Measurements from ENCODE around the gene SPATA3.

SPATA3 gene

DNA sequence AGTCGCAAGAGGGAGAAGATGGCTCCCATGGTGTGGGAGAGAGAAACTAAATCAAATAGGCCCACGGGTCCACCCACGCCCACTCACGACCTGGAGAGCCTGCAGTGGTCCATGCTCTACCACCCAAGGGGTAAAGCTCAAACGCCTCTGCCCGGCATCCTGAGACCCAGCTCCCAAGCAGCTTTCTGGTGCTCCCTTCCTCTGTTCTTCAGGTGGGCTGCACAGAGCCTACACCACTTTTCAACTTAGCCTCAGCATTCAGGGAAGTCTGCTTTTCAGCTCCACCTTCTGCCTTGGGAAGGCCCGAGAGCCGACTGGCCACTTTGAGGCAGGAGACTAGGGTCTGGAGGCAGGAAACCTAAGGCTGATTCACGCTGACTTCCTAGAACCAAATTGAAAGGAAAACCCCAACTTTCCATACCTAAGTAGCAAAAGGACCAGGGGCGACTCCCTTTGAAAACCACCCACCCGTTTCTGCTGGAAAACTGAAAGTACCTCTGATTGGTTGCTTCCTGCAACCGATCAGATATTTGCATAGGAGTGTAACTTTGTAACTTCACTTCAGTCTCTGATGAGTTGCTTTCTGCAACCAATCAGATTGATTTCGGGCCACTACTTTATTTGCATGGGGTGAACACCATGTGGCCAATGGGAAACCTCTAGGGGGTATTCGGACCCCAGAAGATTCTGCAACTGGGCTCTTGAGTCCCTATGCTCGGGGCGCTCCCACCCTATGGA lies 26.8 kb upstream of the SPATA3 start:
- DNase-seq (ENCODE audit: low spot score), result no peak

- DNase-seq (ENCODE audit: low spot score), result no peak
These were observed 26.3 kb upstream of the SPATA3 start for GRCh38 chr2:230969659-230970015.

GRCh38 chr2:230972046-230972445 lies 23.9 kb upstream of the SPATA3 start:
- no peak for DNase-seq (ENCODE audit: low spot score)

DNA sequence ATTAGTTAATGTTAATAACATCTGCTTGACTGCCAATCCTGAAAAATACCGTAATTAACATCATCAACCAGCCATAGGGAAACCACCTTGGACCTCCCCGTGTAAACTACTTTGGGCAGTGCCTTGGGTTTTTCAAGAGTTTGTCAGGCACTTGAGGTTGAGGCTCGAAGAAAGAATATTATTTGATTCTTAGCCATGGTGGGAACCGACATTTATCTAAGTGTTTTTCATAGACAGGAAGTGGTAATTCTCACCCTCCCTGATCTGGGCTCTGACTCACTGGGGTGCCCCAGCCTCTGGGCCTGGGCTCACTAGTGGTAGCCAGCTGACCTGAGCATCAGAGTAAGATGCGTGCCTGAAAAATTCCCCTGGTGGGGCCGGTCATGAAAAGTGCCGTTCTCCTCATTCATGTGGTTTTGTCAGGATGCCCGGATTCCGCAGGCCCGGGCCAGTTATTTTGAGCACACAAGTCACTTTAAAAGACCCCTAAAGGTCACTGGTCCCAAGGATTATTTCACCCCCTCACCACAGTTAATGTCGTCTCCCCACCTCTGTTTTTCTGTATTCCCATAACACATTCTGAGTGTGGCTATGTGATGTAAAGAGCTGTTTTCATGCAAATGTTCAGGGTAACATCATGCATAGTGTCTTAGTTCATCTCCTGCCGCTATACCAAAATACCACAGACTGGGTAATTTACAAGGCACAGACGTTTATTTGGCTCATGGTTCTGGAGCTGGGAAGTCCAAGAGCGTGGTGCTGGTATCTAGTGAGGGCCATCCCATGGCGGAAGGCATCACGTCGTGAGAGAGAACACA lies 21.6 kb upstream of the SPATA3 start:
- no peak for DNase-seq (ENCODE audit: low spot score)

GRCh38 chr2:230975927-230976326 lies 20.0 kb upstream of the SPATA3 start:
- DNase-seq (ENCODE audit: low spot score), result no peak

DNA sequence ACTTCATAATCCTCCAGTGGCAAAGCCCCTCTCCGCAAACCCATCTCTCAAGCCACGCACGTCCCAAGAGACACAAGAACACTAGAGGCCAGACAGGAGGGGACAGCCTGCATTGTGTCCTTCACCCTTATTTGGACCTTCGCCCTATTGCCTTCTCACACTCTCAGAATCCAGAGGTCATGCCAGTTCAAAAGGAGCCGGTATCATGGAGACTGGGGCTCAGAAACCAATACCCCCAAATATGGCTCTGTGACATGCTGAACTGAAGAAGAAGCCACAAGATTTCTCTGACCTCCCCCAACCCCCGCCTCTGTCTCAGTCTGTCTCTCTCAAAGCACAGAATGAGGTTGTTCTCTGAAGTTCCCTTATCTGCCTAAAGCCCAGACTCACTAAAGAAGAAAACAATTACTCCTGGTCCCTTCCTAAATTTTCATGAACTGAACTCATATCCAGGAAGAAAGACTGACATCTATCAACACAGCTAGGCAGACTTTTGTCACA lies 19.2 kb upstream of the SPATA3 start:
- no peak for DNase-seq (ENCODE audit: low spot score)

GRCh38 chr2:230980468-230980867 lies 15.5 kb upstream of the SPATA3 start:
- no peak for DNase-seq (ENCODE audit: low spot score)

DNA sequence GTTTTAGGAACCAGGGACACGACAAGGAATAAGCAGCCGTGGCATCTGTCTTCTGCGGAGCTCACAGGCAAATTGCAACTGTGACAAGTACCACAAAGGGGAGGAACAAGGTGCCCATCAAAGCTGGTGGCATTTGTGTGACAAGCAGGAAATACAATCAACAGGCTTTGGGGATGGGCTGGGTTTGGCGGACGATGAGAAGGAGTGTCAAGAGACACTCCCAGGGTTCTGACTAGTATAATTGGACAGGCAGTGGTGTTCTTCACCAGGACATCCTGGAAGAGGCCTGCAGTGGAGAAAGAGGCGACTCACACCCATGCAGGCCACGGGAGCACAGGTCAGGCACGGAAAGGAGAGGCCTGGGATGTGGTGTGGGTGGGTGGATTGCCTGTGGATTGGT lies 14.2 kb upstream of the SPATA3 start:
- no peak for DNase-seq (ENCODE audit: low spot score)

- DNase-seq (ENCODE audit: low spot score), result no peak
These were observed 13.8 kb upstream of the SPATA3 start for GRCh38 chr2:230982126-230982525.

- DNase-seq (ENCODE audit: low spot score), result no peak
These were observed 13.4 kb upstream of the SPATA3 start for GRCh38 chr2:230982528-230982927.

DNA sequence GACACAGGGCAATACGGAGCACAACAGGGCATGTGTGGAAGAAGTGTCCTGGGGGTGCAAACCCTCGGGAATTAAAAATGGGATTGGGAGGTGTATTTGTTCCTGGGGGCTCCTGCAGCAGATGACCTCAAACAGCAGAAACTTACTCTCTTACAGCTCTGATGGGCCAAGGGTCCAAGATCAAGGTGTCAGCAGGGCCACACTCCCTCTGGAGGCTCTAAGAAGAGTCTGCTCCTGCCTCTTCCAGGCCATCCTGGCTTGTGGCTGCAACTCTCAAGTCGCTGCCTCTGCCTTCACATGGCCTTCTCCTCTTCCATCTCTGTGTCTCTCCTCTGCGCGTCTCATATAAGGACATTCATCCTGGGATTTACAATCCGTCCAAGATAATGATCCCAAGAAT lies 12.4 kb upstream of the SPATA3 start:
- DNase-seq (ENCODE audit: low spot score), result no peak

DNA sequence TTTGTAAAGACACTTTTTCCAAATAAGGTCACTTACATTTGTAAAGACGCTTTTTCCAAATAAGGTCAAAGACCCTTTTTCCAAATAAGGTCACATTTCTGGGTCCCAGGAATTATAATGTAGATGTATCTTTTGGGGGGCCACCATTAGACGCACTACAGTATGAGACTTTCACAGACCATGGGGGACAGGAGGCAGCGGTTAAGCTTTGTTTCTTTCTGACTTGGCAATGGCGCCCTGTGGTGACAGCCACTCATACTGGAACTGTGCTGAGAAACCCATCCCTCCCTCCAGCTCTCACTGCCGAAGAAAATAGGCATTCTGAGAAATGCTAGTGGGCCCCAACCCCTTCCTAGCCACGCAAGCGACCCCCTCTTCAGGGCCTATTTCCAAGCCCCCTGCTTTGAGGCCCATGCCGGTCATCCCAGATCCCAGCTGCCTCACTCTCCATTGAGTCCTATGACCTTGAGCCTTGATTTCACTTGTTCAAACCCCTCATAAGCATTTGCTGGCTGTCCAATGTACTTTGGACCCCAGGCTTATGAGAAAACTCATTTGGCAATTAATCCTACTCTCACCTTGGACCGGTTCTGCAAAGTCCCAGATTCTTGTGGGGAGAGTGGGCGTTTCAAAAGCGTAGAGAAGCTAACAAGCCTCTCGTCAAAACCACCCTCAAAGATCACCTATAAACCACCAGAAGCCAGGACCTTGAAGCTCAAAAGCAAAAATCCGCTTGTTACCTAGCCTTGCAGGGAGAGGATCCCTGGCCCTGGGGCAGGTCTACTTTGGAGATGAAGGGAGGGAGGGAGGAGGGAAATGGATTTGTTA lies 11.3 kb upstream of the SPATA3 start:
- DNase-seq (ENCODE audit: low spot score), result no peak

- no peak for DNase-seq (ENCODE audit: low spot score)
These were observed 10.2 kb upstream of the SPATA3 start for GRCh38 chr2:230985519-230986231.

DNA sequence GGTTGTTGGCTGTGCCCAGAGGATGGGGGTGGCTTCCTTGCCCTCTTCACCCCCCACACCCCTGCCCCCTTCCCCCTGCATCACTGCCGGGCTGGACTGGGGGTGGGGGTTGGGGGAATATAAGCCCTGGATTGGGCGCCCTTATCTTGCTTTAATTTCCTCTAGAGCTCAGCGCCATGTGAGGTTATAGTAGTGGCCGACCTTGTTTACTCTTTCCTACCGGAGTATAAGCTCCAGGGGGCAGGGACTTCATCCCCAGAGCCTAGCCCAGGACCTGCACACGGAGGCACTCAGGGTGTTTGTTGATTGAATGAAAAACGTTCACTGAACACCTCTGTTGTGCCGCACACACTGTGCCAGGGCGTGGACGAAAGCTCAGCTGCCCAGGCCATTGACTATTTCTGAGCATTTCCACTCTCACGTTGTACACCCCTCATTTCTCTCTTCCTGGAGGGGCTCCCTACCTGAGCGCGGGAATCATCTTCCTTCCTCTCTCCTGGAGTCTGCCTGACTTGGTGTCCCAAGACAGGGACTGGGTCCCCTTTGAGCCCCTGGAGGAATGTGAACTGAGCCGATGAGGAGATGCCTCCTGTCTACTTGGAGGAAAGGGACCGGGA lies 9.3 kb upstream of the SPATA3 start:
- no peak for DNase-seq (ENCODE audit: low spot score)

DNA sequence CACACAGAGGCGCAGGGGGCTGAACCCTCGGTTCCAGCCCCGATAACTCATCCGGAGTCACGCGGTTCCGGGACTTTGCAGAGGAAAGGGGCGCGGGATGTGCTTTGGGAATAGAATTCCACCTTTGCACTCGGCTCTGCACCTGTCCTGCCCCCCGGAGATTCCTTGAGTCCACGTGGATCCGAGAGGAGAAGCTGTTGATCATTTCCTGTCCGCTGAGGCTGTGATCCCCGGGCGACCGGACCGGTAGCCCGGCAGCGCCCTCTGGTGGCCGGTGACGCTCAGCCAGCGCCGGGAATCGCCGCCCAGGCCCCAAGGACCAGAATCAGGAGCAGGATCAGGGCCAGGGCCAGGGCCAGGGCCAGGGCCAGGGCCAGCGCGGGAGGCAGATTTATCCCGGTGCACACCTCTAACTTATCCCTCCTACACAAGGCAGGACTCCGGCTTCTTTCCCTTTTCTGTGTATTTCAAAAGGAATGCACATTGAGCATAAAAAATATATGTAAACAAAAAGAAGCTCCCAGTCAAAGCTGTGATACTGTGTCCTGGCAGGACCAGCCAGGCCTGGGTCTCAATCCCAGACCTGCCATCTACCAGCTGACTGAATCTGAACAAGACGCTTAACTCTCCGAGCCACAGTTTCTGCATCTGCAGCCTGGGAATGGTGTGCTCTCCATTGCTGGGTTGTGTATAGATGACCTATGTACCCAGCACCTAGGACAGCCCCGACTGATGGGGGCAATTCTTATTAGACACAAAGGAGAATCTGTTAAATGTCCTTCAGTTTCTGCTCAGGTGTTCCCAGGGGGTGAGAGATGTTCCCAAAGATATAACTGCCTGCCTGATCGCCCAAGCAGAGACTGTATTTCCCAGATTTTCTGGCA lies 8.5 kb upstream of the SPATA3 start:
- peak; percentile 98 for DNase-seq (ENCODE audit: low spot score)

DNA sequence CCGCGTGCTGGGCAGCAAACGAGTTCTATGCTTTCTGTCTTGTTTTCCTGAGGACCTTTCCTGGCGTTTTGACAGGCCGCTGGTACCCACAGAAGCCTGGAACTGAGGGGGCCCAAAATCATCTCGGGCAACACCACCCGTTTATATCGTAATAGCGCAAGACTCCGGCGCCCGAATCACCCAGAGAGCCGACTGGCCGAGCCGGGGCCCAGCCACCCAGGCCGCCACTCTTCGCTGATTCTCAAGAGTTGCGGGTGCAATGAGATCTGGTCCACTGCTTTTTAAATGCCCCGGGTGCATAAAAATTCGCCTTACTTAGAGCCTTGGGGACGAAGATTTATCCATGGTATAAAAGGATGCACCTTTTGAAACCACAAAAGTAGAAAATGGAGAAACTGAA lies 6.2 kb upstream of the SPATA3 start:
- no peak for DNase-seq (ENCODE audit: low spot score)

GRCh38 chr2:230990131-230990898 lies 5.6 kb upstream of the SPATA3 start:
- DNase-seq (ENCODE audit: low spot score), result no peak

- no peak for DNase-seq (ENCODE audit: low spot score)
These were observed 5.1 kb upstream of the SPATA3 start for GRCh38 chr2:230990899-230991150.

- no peak for DNase-seq (ENCODE audit: low spot score)
These were observed 4.3 kb upstream of the SPATA3 start for GRCh38 chr2:230991598-230991997.

DNA sequence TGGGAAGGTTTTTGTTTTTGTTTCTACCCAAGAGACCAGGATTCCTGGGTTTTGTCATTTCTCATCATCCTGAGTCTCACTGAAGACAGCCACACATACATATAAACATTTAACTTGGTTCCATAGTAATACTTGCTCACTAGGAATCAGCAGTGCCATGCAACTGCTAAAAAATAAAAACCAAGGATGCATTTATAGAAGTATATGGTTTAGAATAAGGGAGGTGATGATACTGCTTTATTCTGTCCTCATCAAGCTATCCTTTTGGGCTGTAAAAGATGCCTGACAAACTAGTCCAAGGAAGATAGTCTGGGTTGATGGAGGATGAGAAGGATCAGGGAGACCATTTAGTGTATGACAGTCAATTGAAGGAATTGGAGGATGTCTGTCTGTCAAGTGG lies 740 bp downstream of the SPATA3 start:
- no peak for DNase-seq (ENCODE audit: low spot score)

Data from iPS-NIHi11 (cell line).